Globus pallidus (tissue), 1 donor: ENCODE measurements around the gene PRKCZ.

Source experiments
- DNase-seq: peaks from one replicate; pipeline ENCODE4 v3.0.0-alpha.2; 2015; ENCODE audit warnings: low spot score

PRKCZ gene

GRCh38 chr1:2024887-2025286 lies 25.3 kb upstream of the PRKCZ start:
- DNase-seq = no peak

- no peak for DNase-seq
These were observed 24.7 kb upstream of the PRKCZ start for GRCh38 chr1:2025491-2025981.

GRCh38 chr1:2027961-2028583 lies 22.1 kb upstream of the PRKCZ start:
- no peak for DNase-seq

- DNase-seq = no peak
These were observed 21.2 kb upstream of the PRKCZ start for GRCh38 chr1:2028870-2029560.

GRCh38 chr1:2029561-2029960 lies 20.6 kb upstream of the PRKCZ start:
- no peak for DNase-seq

GRCh38 chr1:2030076-2030871 lies 19.9 kb upstream of the PRKCZ start:
- DNase-seq = no peak

GRCh38 chr1:2031546-2032540 lies 18.4 kb upstream of the PRKCZ start:
- DNase-seq = no peak

- DNase-seq = no peak
These were observed 17.5 kb upstream of the PRKCZ start for GRCh38 chr1:2032737-2033136.

GRCh38 chr1:2033165-2033564 lies 17.0 kb upstream of the PRKCZ start:
- no peak for DNase-seq

- DNase-seq = no peak
These were observed 13.9 kb upstream of the PRKCZ start for GRCh38 chr1:2036287-2036686.

- no peak for DNase-seq
These were observed 12.8 kb upstream of the PRKCZ start for GRCh38 chr1:2037314-2037979.

- no peak for DNase-seq
These were observed 12.0 kb upstream of the PRKCZ start for GRCh38 chr1:2038229-2038628.

- no peak for DNase-seq
These were observed 11.0 kb upstream of the PRKCZ start for GRCh38 chr1:2039251-2039650.

GRCh38 chr1:2041305-2041704 lies 8.9 kb upstream of the PRKCZ start:
- no peak for DNase-seq

- no peak for DNase-seq
These were observed 8.3 kb upstream of the PRKCZ start for GRCh38 chr1:2041887-2042286.

- DNase-seq = no peak
These were observed 7.1 kb upstream of the PRKCZ start for GRCh38 chr1:2042830-2043773.

- DNase-seq = no peak
These were observed 6.3 kb upstream of the PRKCZ start for GRCh38 chr1:2043886-2044285.

GRCh38 chr1:2044510-2045319 lies 5.5 kb upstream of the PRKCZ start:
- peak; percentile 48 for DNase-seq
